Endothelial cell of umbilical vein (primary cell): Measurements from ENCODE around the gene SEPTIN10. TPM values are rescaled to one million over a fixed set of nuclear protein-coding genes. Genes with fewer than 3 reads are reported as not detected.

Experiments
- BruUV-seq: library from RNA; stranded (reverse); fragments of 400-500 nt; replicated peaks from 2 replicates; lab custom pipeline; 2021; lab: Mats Ljungman, UMichigan
- CTCF ChIA-PET: fragments of 300-600, 350-600 bp; sonication (Branson Sonifier 250); formaldehyde crosslinking; loops from one replicate; lab custom pipeline; 2021; ENCODE audit warnings: antibody characterized with exemption, inconsistent platforms; lab: Charles Lee
- POLR2A ChIA-PET: fragments of 300-600, 350-600 bp; sonication (Branson Sonifier 250); formaldehyde crosslinking; loops from one replicate; lab custom pipeline; 2021; ENCODE audit warnings: antibody characterized with exemption, inconsistent platforms; lab: Charles Lee
- DNase-seq: peaks from one replicate; pipeline ENCODE4 v3.0.0-alpha.2; 2011; ENCODE audit warnings: low read depth, low spot score
- FAIRE-seq: peaks from 2 replicates; lab custom pipeline; 2011; peaks lifted over from hg19 to GRCh38; lab: Jason Lieb, UNC
- H2AFZ ChIP-seq: 2 replicates; pipeline ENCODE4 v1.6.0; 2012; ENCODE audit warnings: low read depth, low read length, control low read depth, inconsistent platforms
- H3K27ac ChIP-seq: 2 replicates; pipeline ENCODE4 v1.5.1; 2011; ENCODE audit warnings: low read depth, mild to moderate bottlenecking, control low read depth, low read length, moderate library complexity; ENCODE audit not compliant: insufficient read depth
- H3K27me3 ChIP-seq, 2 experiments: 2 replicates each; pipeline versions ENCODE4 v1.6.0 to v1.6.1; 2011; ENCODE audit warnings: low read length in 2 of 2, mixed read lengths in 1 of 2; ENCODE audit not compliant: control insufficient read depth in 2 of 2, insufficient read depth in 2 of 2
- H3K36me3 ChIP-seq, 2 experiments: 2 replicates in 1 of 2; 3 replicates in 1 of 2; pipeline ENCODE4 v1.5.1; 2011; ENCODE audit warnings: low read length in 2 of 2, mild to moderate bottlenecking in 1 of 2, moderate library complexity in 1 of 2; ENCODE audit not compliant: control insufficient read depth in 2 of 2, insufficient read depth in 2 of 2; ENCODE audit errors: extremely low read depth in 1 of 2
- H3K4me1 ChIP-seq: 3 replicates; pipeline ENCODE4 v1.5.1; 2011; ENCODE audit warnings: mild to moderate bottlenecking, low read length; ENCODE audit not compliant: control insufficient read depth, insufficient read depth; ENCODE audit errors: extremely low read depth
- H3K4me2 ChIP-seq: 2 replicates; pipeline ENCODE4 v1.6.1; 2011; ENCODE audit warnings: low read length, control low read depth, mixed read lengths; ENCODE audit not compliant: insufficient read depth
- H3K4me3 ChIP-seq, 3 experiments: fragments of 200-600 bp in 1 of 3; sonication (generic), shearing (Covaris generic) in 1 of 3; replicated peaks in 1 of 3; 2 replicates each; pipeline ENCODE4 v1.5.1; 2011 to 2016; ENCODE audit warnings: control low read depth in 3 of 3, low read length in 3 of 3, mild to moderate bottlenecking in 2 of 3, inconsistent platforms in 1 of 3, low read depth in 1 of 3, moderate library complexity in 1 of 3; ENCODE audit not compliant: insufficient read depth in 1 of 3
- H3K79me2 ChIP-seq: 2 replicates; pipeline ENCODE4 v1.6.0; 2012; ENCODE audit warnings: low read length, inconsistent platforms; ENCODE audit not compliant: control insufficient read depth, insufficient read depth
- H3K9ac ChIP-seq: replicated peaks from 2 replicates; pipeline ENCODE3; 2011; ENCODE audit warnings: low read length, control low read depth; ENCODE audit not compliant: insufficient read depth; ENCODE audit errors: extremely low read depth
- H3K9me1 ChIP-seq: replicated peaks from 3 replicates; pipeline ENCODE4 v1.6.0; 2011; ENCODE audit warnings: mild to moderate bottlenecking, low read length; ENCODE audit not compliant: control insufficient read depth, insufficient read depth; ENCODE audit errors: extremely low read depth
- H3K9me3 ChIP-seq: replicated peaks from 2 replicates; pipeline ENCODE4 v1.5.1; 2012; ENCODE audit warnings: low read length, inconsistent platforms; ENCODE audit not compliant: control insufficient read depth, insufficient read depth
- H4K20me1 ChIP-seq: replicated peaks from 2 replicates; pipeline ENCODE3; 2011; ENCODE audit warnings: mild to moderate bottlenecking, low read length; ENCODE audit not compliant: control insufficient read depth, insufficient read depth; ENCODE audit errors: extremely low read depth
- EZH2 ChIP-seq: IDR thresholded peaks from 2 replicates; pipeline ENCODE4 v1.6.1; 2012; ENCODE audit warnings: borderline replicate concordance, low read depth, mild to moderate bottlenecking, moderate library complexity, low read length, inconsistent platforms; ENCODE audit not compliant: severe bottlenecking
- FOS ChIP-seq: IDR thresholded peaks from 2 replicates; pipeline ENCODE4 v1.6.1; 2011; ENCODE audit warnings: mild to moderate bottlenecking, low read length, moderate library complexity, borderline replicate concordance; ENCODE audit not compliant: insufficient read depth
- GATA2 ChIP-seq: IDR thresholded peaks from 2 replicates; pipeline ENCODE4 v1.7.0; 2011; ENCODE audit warnings: low read depth, mild to moderate bottlenecking, moderate library complexity, mixed read lengths, low read length; ENCODE audit not compliant: insufficient read length, insufficient read depth
- JUN ChIP-seq: IDR thresholded peaks from 2 replicates; pipeline ENCODE4 v1.6.1; 2011; ENCODE audit warnings: borderline replicate concordance, low read depth; ENCODE audit not compliant: insufficient read length, insufficient read depth
- MYC ChIP-seq: IDR thresholded peaks from one replicate; pipeline ENCODE4 v1.6.1; 2011; ENCODE audit warnings: mild to moderate bottlenecking, low read depth, low read length
- POLR2A ChIP-seq: IDR thresholded peaks from 2 replicates; pipeline ENCODE4 v1.6.1; 2012; ENCODE audit warnings: low read depth, mild to moderate bottlenecking, control low read depth, low read length
- POLR2AphosphoS5 ChIP-seq: IDR thresholded peaks from 2 replicates; pipeline ENCODE4 v1.6.1; 2012; ENCODE audit warnings: low read depth, mild to moderate bottlenecking, control low read depth, low read length, moderate library complexity; ENCODE audit not compliant: insufficient read depth
- dilution Hi-C: fragments of 300-500 bp; cut with MboI; formaldehyde crosslinking; loops from one replicate; pipeline ENCODE4 v1.15.0; 2019; ENCODE audit warnings: low sequenced_read_pairs; ENCODE audit not compliant: extremely low pct_ligation_motif_present
- intact Hi-C: fragments of 100-400 bp; cut with micrococcal nuclease; formaldehyde crosslinking; loops from one replicate; pipeline ENCODE4 v1.10.0; 2022
- polyA plus RNA-seq, 4 experiments: library from polyadenylated mRNA; depleted of rRNA in 3 of 4; stranded (reverse) in 3 of 4; unstranded in 1 of 4; fragments of >200 nt; gene quantifications; 2 replicates each; pipeline versions ENCODE4 v1.2.1 to v1.2.3, GENCODE V29; 2011 to 2012; ENCODE audit warnings: missing spikeins in 1 of 4
- total RNA-seq: library from RNA; stranded (reverse); gene quantifications from 2 replicates; pipeline ENCODE4 v1.2.3, GENCODE V29; 2021
- TF ChIP-seq, protein P1 (sequence below): IDR thresholded peaks from 2 replicates; pipeline ENCODE4 v1.6.1; 2011; ENCODE audit not compliant: insufficient read depth, insufficient read length
- TF ChIP-seq, protein P2 (sequence below), 2 donors: IDR thresholded peaks; 1 replicate in 1 of 2; 2 replicates in 1 of 2; pipeline ENCODE4 v1.5.1; 2011; ENCODE audit warnings: low read length in 2 of 2, mild to moderate bottlenecking in 2 of 2, moderate library complexity in 2 of 2, control low read depth in 1 of 2, inconsistent platforms in 1 of 2, low read depth in 1 of 2; ENCODE audit not compliant: insufficient read depth in 1 of 2; ENCODE audit errors: extremely low read depth in 1 of 2

The SEPTIN10 gene
- total and polyA plus RNA-seq, 2 donors (not counting 3 experiments of a cell fraction or from before 2014, with no cell fraction given): 26.1 to 121 TPM

DNA sequence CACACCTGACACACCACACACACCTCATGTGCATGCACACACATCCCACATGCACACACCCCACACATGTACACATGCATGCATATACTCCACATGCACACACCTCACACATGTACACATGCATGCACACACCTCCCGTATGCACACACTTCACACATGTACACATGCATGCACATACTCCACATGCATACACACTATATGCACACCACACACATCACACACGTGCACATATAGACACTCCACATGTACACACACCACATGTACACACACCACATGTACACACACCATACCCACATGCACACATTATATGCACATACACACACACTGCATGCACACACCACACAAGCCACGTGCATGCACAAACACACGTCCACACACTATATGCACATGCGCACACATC lies 100.5 kb downstream of the SEPTIN10 start:
- intact Hi-C loops: loop anchor here (5.0 kb wide), 1 partner anchor 91 kb away; no protein-coding TSS in a partner anchor
- H3K4me3 ChIP-seq: no peak overlapping the region
- ChIA-PET CTCF (interaction anchor here (4.3 kb wide), 1 partner anchor 387 kb away, joined by 10 read pairs; no protein-coding TSS in a partner anchor), POLR2A (no interaction called here)
- no peaks in the 10 kb centered on the region for H3K9me3 ChIP-seq
- FAIRE-seq (no peak), DNase-seq (no peak)
- H3K9me1 ChIP-seq: no peaks in the 10 kb centered on the region
- TF ChIP-seq JUN (no peak), MYC (no peak), POLR2A (no peak)
- TF ChIP-seq, protein P1, sequence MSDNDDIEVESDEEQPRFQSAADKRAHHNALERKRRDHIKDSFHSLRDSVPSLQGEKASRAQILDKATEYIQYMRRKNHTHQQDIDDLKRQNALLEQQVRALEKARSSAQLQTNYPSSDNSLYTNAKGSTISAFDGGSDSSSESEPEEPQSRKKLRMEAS: peak; percentile 16
- TF ChIP-seq, protein P2, sequence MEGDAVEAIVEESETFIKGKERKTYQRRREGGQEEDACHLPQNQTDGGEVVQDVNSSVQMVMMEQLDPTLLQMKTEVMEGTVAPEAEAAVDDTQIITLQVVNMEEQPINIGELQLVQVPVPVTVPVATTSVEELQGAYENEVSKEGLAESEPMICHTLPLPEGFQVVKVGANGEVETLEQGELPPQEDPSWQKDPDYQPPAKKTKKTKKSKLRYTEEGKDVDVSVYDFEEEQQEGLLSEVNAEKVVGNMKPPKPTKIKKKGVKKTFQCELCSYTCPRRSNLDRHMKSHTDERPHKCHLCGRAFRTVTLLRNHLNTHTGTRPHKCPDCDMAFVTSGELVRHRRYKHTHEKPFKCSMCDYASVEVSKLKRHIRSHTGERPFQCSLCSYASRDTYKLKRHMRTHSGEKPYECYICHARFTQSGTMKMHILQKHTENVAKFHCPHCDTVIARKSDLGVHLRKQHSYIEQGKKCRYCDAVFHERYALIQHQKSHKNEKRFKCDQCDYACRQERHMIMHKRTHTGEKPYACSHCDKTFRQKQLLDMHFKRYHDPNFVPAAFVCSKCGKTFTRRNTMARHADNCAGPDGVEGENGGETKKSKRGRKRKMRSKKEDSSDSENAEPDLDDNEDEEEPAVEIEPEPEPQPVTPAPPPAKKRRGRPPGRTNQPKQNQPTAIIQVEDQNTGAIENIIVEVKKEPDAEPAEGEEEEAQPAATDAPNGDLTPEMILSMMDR (IDR thresholded peaks at IDR 0.05; ENCODE audit: extremely low read depth in 1 of 2, insufficient read depth in 1 of 2, low read depth in 1 of 2, low read length in 2 of 2): no peak
- H3K27ac ChIP-seq: no peak overlapping the region
- no peaks in the 10 kb centered on the region for H3K4me1 ChIP-seq
- BruUV-seq: no TSS peak
- H3K4me2 ChIP-seq: no peak overlapping the region
- no peaks in the 10 kb centered on the region for H3K27me3 ChIP-seq
- H3K9ac ChIP-seq: no peak overlapping the region
- H3K36me3 ChIP-seq: no peaks in the 10 kb centered on the region
- no peaks in the 10 kb centered on the region for H4K20me1 ChIP-seq
- no peak overlapping the region for H2AFZ ChIP-seq
- no peaks in the 10 kb centered on the region for H3K79me2 ChIP-seq
- dilution Hi-C loops: no loop called here

DNA sequence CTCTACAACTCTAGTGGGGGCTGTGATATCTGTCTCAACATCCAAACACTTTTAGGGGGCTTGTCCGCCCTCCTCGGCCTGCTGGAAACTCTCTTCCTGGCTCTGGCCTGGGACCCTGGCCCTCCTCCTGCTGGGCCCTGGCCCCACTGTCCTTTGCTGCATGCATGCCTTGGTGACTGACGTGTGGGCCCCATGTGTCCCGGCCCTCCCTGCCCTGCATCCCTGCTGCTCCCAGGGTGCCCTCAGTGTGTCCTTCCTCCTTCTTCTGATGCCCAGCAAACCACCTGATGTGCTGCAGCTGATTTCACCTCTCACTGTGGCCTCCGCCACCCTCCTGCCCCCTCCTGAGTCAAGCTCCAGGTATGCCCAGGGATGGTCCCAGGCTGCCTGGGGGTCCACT lies 101.7 kb downstream of the SEPTIN10 start:
- CTCF ChIA-PET: interaction anchor here (7.7 kb wide), 1 partner anchor 383 kb away, joined by 163 read pairs; the partner anchor contains the start of gene SH3RF3
- FAIRE-seq: no peak

More for the DNA sequence above, 101.7 kb downstream of the SEPTIN10 start:
- Histone ChIP-seq H4K20me1 (no peaks in the 10 kb centered on the region), H3K27ac (no peak overlapping the region), H3K9me1 (no peaks in the 10 kb centered on the region), H3K4me3 (no peak overlapping the region), H3K4me1 (no peaks in the 10 kb centered on the region), H3K4me2 (no peak overlapping the region), H3K9ac (no peak overlapping the region), H3K9me3 (no peaks in the 10 kb centered on the region), H3K36me3 (no peaks in the 10 kb centered on the region), H2AFZ (no peak overlapping the region), H3K27me3 (no peaks in the 10 kb centered on the region), H3K79me2 (no peaks in the 10 kb centered on the region)
- no TSS peak for BruUV-seq
- dilution Hi-C loops (no loop called here), intact Hi-C loops (loop anchor here (5.0 kb wide), 1 partner anchor 90 kb away; no protein-coding TSS in a partner anchor)
- TF ChIP-seq POLR2AphosphoS5 (no peak), MYC (no peak), FOS (no peak), JUN (no peak), GATA2 (no peak), POLR2A (no peak), EZH2 (no peak)
- TF ChIP-seq, protein P2 (IDR thresholded peaks at IDR 0.05; ENCODE audit: extremely low read depth in 1 of 2, insufficient read depth in 1 of 2, low read depth in 1 of 2, low read length in 2 of 2): no peak
- TF ChIP-seq, protein P1: no peak
- POLR2A ChIA-PET: no interaction called here
- no peak for DNase-seq
